ENCODE data around the gene TMEM200A. TPM values are rescaled to one million over a fixed set of nuclear protein-coding genes. Genes with fewer than 3 reads are reported as not detected.

TMEM200A gene
- total and polyA plus RNA-seq, 11 donors, result 0.15 to 1.9 (median 0.42) TPM; not detected in 6

DNA sequence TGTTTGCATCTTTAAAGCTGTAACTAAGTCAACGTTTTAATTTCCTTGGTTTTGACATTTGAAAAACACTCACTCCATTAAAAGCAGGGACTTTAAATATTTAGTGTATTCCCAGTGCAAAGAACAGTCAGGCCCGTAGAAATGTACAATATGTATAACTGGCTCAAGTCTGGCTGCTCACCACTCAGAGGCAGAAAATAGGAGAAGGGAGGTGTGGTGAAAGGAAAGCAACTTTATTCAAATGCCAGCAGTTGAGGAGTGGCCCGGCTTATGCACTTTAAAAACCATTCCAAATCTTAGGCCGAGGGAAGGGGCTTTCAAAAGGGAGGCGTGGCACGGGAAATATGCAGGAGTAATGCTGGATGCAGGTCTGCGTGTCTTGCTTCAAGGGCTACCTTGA is 120.6 kb downstream of the TMEM200A start:
- Histone ChIP-seq H3K36me3 (no peaks in the 10 kb centered on the region), H3K9me3 (peaks cover 0 to 3% (median 0%) of the 10 kb centered on the region in 12 donors), H3K27me3 (no peaks in the 10 kb centered on the region), H3K4me1 (no peaks in the 10 kb centered on the region), H3K27ac (no peak overlapping the region), H3K4me3 (no peak overlapping the region)
- no peak for ATAC-seq
- DNase-seq, result no peak
- TF ChIP-seq, protein P1, sequence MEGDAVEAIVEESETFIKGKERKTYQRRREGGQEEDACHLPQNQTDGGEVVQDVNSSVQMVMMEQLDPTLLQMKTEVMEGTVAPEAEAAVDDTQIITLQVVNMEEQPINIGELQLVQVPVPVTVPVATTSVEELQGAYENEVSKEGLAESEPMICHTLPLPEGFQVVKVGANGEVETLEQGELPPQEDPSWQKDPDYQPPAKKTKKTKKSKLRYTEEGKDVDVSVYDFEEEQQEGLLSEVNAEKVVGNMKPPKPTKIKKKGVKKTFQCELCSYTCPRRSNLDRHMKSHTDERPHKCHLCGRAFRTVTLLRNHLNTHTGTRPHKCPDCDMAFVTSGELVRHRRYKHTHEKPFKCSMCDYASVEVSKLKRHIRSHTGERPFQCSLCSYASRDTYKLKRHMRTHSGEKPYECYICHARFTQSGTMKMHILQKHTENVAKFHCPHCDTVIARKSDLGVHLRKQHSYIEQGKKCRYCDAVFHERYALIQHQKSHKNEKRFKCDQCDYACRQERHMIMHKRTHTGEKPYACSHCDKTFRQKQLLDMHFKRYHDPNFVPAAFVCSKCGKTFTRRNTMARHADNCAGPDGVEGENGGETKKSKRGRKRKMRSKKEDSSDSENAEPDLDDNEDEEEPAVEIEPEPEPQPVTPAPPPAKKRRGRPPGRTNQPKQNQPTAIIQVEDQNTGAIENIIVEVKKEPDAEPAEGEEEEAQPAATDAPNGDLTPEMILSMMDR (IDR thresholded peaks at IDR 0.05), result no peak
- TF ChIP-seq POLR2A (IDR thresholded peaks at IDR 0.05), result no peak
- 73 to 80% (median 78%) methylated on average over 7 of the region's 7 CpGs for WGBS, 4 donors
- intact Hi-C loops (cut with DNase I), result no loop called here

DNA sequence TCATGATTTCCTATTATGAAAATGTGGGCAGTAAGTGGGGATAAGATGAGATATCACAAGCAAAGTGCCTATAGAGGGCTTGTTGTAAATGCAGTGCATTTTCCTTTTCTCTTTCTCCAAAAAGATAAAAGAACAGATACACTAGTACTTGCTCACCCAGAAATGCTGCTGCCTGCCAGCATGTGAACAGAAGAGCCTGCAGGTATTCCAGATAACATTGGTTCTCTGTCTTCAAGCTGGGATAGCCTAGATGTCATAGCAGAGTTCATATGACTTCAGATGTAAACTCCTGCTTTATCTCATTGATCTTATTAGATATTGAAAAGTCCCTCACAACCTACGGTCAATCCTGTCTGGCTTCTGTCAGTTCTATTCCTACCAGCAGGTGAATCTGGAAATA is 123.7 kb downstream of the TMEM200A start:
- WGBS, 4 donors, result 58 to 95% (median 63%) methylated on average over 1 of the region's 1 CpG
- intact Hi-C loops (cut with DNase I), result no loop called here
- no peak for ATAC-seq
- TF ChIP-seq, protein P1 (IDR thresholded peaks at IDR 0.05), result no peak
- no peak for TF ChIP-seq POLR2A (IDR thresholded peaks at IDR 0.05)
- Histone ChIP-seq H3K4me3 (no peak overlapping the region), H3K4me1 (no peaks in the 10 kb centered on the region), H3K9me3 (peaks cover 0 to 12% (median 0%) of the 10 kb centered on the region in 12 donors), H3K27ac (no peak overlapping the region), H3K36me3 (no peaks in the 10 kb centered on the region), H3K27me3 (no peaks in the 10 kb centered on the region)
- no peak for DNase-seq

Other genes starting within 250 kb of the TMEM200A start
- gene SAMD3, start 143.1 kb upstream of the TMEM200A start, total RNA-seq, result 1 to 10 TPM in 2 of 9 donors, under 1 TPM in 4, not detected in 3; 0.18 to 4.2 (median 0.74) TPM
- gene SAMD3, start 143.1 kb upstream of the TMEM200A start, polyA plus RNA-seq, result under 1 TPM in 1 of 2 donors, not detected in 1; 0.06 TPM